Stimulated activated CD4-positive, alpha-beta T cell treated with anti-CD3 and anti-CD28 coated beads, Interleukin-2, amount 100 ng/mL, for 24 hours (primary cell): ENCODE results near the gene MORF4L2.

Experiments
- DNase-seq, 2 donors: peaks; one replicate each; pipeline ENCODE4 v3.0.0-alpha.2; 2020

The MORF4L2 gene

DNA sequence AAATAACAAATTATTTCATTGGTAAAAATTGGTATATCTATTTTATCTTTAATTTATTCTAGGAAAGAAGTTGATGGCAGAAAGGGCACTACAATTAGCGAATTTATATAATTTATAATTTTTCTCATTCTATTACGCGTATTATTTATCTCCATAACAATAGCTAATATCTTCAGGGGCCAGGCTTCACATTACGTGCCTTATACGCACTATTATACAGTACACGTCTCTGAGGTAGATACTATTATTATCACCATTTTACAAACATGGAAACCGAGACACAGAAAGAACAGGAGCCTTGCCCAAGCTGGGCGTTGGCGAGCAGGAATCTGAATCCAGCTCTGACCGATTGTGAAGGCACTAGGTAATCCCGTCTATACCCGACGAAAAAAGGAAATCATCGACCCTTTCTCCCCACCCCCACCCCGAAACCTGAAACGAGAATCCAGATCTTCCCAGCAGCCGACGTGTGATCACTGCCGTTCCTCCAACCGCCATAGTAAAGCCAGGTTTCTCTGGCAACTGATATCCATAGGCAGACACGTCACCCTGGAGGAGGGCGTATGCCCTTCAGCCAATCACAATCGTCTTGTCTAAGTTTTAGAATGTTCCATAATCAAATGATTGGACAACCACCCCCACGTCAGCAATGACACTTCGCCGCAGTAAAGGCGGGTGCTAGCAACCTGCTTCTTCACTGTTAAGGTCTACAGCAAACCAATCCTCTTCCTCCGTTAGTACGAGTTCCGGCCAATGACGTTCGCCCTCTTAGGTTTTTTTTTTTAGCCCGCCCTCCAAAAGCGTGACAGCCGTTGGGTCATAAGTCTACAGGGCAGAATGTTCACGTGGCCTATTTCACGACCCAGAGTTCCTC, at the start of gene MORF4L2:
Gene MORF4L2, minus strand, starts transcription at position 501 of the 874 bp plus-strand sequence. CDS start 9,672 bp downstream, outside the sequence.
- DNase-seq, result peak; percentile 80 to 83

DNA sequence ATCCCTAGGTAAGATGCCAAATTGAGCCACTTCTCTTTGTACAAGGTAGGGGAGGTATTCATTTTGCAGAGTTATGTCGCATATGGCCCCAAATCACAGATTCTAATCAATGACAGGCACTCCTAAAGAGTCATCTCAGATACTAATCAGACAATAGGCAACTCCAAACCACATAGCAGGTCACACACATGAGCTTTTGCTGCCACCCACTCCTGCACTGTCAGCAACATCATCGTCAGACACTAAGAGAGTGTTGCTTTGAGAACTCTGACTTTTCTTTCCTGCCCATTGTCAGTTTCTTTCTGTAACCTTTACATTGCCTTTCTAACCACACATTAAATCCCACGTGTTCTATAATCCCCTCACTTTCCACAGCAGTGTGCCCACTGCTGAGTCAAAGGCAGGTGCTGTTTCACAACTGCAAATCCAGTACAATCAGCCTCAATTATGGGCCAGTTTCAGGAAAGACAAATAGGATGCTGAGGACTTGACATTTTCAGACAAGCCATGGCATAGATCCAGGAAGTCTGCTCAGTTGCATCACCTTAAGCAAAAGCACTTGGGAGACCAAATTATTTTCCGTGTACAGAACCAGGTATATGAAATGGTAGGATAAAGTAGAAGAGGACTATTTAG, 47.7 kb upstream of the MORF4L2 start:
- DNase-seq, result peak in 1 of 2 donors; percentile 2

DNA sequence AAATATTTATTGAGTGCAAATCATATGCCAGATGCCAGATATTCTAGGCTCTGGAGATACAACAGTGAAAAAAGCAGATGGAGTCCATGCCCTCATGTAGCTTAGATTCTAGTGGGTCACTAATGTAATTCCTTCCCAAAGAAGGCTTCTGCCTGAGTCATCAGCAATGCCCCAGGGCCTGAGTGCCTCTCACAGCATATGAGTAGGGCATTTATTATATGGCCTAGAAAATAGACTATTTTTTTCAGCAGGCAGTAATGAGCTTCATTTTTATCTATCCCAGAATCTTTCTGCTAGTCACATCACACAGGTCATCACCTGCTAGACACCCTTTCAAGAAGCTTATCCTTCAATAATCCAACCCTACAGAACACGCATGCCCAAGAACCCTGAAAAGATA, 46.5 kb upstream of the MORF4L2 start:
- DNase-seq, result no peak

DNA sequence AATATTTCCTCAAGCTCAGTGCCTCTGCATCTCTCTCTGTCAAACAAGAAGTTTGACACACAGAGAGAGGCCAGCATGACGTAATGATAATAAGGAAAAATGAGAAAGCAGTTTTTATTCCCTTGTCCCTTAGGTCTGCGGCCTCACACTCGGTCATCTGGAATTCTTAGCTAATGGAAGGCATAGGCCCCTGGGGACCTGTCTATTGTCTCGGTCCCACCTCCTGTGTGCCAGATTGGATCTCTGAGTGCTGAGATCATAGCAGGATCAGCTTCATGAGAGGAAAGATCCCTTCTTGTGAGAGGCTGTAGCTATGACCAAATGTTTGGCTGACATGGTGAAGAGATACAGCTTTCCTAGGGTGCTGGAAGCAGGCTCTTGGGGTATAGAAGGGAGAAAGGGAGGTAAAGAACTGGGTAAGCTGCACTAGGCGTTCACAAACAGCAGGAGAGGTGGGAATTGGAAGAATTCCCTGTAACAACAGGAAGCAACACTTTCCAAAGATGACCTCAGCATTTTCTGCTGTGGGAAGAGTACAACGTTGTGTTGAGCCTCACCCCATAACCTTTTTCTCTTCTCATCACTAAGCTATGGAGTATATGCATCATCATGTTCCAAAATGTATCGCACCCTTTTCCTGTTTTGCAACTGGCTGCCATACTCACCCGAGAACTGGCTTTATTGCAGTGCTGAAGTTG, 44.4 kb upstream of the MORF4L2 start:
- DNase-seq, result no peak

GRCh38 chrX:103730147-103730795, 43.8 kb upstream of the MORF4L2 start:
- DNase-seq, result no peak

DNA sequence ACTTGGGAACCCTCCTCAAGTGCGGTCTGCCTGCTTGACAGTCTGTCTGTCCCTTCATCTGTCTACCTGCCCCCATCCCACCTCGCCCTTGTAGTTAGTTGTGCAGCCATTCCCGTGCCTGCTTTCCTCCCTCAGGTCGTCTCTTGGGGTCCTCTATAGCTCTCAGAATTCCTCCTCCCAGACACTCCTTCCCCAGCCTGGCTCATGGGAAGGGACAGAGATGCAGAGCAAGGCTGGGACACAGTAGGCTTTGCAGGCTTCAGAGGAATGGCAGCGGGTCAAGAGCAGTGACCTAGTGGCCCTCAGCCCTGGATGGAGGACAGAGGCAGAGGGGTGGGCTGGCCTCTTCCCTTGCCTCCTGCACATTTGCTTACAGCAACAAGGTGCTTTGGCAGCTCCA, 42.5 kb upstream of the MORF4L2 start:
- no peak for DNase-seq

DNA sequence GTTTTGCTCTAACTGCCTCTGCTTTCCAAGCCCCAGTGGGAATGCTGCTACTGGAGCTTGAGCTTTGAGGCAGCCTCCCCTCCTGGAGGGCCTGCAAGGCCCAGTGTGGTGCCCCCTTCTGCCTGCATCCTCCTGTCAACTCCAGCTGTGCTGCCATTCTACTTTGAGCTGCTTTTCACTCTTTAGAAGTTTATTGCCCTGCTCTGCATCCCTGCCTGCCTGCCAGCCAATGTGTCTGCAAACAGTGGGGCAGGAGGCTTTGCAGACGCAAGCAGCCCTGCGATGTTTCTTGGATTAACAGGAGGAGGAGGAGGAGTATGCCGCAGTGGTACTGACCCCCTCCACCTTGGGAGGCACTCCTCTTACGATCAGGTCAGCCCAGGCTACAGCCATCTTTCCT, 40.6 kb upstream of the MORF4L2 start:
- DNase-seq, result no peak

- no peak for DNase-seq
Observed at GRCh38 chrX:103726477-103726876, 40.0 kb upstream of the MORF4L2 start.

DNA sequence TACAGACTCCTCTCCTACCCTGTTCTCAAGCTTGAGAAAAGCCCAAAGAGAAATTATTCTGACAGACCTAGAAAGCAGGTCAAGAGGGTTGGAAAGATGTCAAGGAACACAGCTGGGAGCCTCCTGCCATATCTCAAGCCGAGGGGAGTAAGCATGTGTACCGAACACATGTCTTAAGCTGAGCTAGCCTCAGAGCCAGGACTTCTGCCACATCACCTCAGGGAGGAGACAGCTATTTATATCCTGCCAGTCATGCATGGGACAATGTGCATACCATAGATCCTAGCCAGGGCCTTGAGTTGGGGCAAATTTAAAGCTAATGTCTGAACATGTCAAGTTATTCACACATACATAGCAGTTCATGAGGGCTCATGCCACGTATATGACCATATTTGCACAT, 36.0 kb upstream of the MORF4L2 start:
- DNase-seq, result no peak

DNA sequence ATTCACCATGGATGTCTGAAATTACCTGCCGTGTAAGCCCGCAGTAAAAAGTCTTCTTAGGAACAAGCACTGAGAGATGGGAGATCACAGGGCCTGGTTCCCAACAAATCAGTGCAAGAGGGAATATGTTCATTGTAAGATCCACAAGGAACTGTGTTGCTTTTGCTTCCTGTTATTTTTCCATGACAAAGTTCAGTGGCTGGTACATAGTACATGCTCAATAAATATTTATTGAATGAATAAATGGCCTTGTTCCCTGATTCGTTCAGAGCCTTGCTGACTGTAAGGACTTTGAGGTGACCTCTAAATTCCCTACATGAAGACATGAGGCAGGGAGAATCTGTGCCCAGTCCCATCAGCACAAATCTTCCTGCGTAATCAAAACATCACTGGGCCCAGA, 31.6 kb upstream of the MORF4L2 start:
- no peak for DNase-seq

GRCh38 chrX:103716962-103717361, 30.5 kb upstream of the MORF4L2 start:
- no peak for DNase-seq

DNA sequence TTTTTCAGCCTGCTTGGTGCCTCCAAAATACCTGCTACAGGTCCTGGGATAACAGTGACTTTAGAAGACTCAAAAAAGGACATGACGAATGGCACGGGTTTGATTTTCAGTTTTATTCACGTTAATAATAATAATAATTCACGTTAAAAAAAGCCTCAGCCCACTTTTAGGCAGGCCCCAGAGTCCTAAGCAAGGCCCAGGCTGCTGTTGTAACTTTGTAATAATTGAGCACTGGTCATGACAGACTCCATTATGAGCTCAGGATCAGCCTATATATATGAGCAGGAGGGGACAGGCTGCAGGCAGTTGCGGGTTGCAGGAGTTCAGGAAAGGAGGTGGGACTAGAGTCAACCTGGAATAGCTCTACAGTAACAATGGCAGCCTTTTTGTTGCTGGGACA, 24.1 kb upstream of the MORF4L2 start, which contains the start of gene TMEM31:
Gene TMEM31, plus strand, starts transcription at position 301 of the 400 bp plus-strand sequence. CDS start 1,350 bp downstream, outside the sequence.
- no peak for DNase-seq

DNA sequence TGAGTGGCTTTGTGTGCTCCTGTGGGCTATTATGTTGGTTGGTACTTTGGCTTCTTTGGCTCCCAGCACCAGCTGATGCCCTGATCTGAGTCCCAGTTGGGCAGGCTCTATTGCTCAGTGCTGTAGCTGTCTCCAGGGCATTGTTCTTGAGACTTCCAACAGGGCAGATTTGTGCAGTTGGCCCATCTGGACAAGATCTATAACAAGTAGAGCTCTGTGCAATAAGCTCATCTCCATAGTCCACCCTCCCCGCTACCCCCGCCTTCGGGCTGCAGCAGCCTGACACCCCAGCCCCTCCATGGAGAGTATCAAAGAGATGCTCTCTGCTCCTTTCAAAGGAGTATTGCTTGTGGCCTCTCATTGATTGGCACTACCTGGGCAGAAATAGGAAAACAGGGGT, 18.4 kb upstream of the MORF4L2 start:
- DNase-seq, result no peak

- no peak for DNase-seq
Observed at GRCh38 chrX:103699243-103699642, 12.7 kb upstream of the MORF4L2 start.

GRCh38 chrX:103697687-103698086, 11.2 kb upstream of the MORF4L2 start:
- DNase-seq, result no peak

- DNase-seq, result no peak
Observed at GRCh38 chrX:103691059-103691458, 4.6 kb upstream of the MORF4L2 start.

DNA sequence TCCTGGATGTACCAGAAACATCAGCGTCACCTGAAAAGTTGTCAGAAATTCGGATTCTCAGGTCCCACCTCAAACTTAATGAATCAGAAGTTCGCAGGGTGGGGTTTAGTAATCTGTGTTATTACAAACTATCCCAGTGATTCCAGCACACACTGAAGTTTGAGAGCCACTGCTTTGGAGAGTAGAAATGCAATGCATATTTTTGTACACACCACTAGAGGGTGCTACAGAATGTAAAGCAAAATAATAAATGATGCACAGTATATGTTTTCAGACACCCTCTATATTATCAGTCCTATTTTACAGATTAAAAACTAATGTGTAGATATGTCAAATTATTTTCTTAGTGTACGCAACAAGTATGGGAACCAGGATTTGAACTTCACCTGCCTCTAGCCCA, 2.4 kb upstream of the MORF4L2 start:
- DNase-seq, result no peak

GRCh38 chrX:103687696-103688201, 1.2 kb upstream of the MORF4L2 start:
- DNase-seq, result peak; percentile 45 to 59

GRCh38 chrX:103687073-103687695, 685 bp upstream of the MORF4L2 start:
- peak; percentile 82 to 87 for DNase-seq

GRCh38 chrX:103685396-103685795, 1.1 kb downstream of the MORF4L2 start:
- DNase-seq, result peak in 1 of 2 donors; percentile 7

- DNase-seq, result no peak
Observed at GRCh38 chrX:103681443-103681842, 5.1 kb downstream of the MORF4L2 start.
